GM12878 (cell line): Measurements from ENCODE around the gene SLC38A1. TPM values are rescaled to one million over a fixed set of nuclear protein-coding genes. Genes with fewer than 3 reads are reported as not detected.
A peak's percentile ranks its signal among the peaks of the same experiment; 100 is the strongest.

Source experiments
- ATAC-seq: fragments of 200-7000 bp; cut with Tn5 transposase; 3 replicates; pipeline ENCODE4 v1.9.1; 2020; ENCODE audit warnings: mild to moderate bottlenecking, moderate library complexity
- BruUV-seq: library from RNA; stranded (reverse); fragments of 400-500 nt; replicated peaks from 2 replicates; lab custom pipeline; 2021; lab: Mats Ljungman, UMichigan
- CTCF ChIA-PET: fragments of 300-600 bp; sonication (Branson Sonifier 250); formaldehyde crosslinking; extraction: SDS; loops from one replicate; lab custom pipeline; 2021; ENCODE audit warnings: inconsistent platforms; lab: Yijun Ruan, JAX
- POLR2A ChIA-PET: fragments of 350-600 bp; formaldehyde crosslinking; extraction: SDS; loops from one replicate; lab custom pipeline; 2021; ENCODE audit warnings: inconsistent platforms; lab: Charles Lee
- RAD21 ChIA-PET: fragments of 300-600 bp; sonication (Branson Sonifier 250); formaldehyde crosslinking; loops from one replicate; lab custom pipeline; 2023; ENCODE audit warnings: antibody characterized with exemption; ENCODE audit not compliant: unreplicated experiment; lab: Charles Lee
- SMC1A ChIA-PET: fragments of 300-600 bp; sonication (Branson Sonifier 250); formaldehyde crosslinking; loops from one replicate; lab custom pipeline; 2023; ENCODE audit not compliant: unreplicated experiment, uncharacterized antibody; lab: Charles Lee
- DNase-seq: peaks from one replicate; pipeline ENCODE4 v3.0.0-alpha.2; 2011; ENCODE audit warnings: low read depth, low spot score
- FAIRE-seq: peaks from 3 replicates; lab custom pipeline; 2011; peaks lifted over from hg19 to GRCh38; lab: Jason Lieb, UNC
- H2AFZ ChIP-seq: 2 replicates; pipeline ENCODE4 v1.6.0; 2011; ENCODE audit warnings: low read depth, low read length, control low read depth; ENCODE audit not compliant: control insufficient read depth
- H3K27ac ChIP-seq: 2 replicates; pipeline ENCODE4 v1.5.1; 2011; ENCODE audit warnings: control low read depth; ENCODE audit not compliant: control insufficient read depth, insufficient read depth
- H3K27me3 ChIP-seq, 2 experiments: replicated peaks in 1 of 2; 2 replicates each; pipeline versions ENCODE4 v1.6.0 to v1.6.1; 2011; ENCODE audit warnings: low read length in 1 of 2; ENCODE audit not compliant: control insufficient read depth in 2 of 2, insufficient read depth in 2 of 2
- H3K36me3 ChIP-seq, 2 experiments: 2 replicates each; pipeline ENCODE4 v1.5.1; 2011; ENCODE audit warnings: low read length in 1 of 2; ENCODE audit not compliant: control insufficient read depth in 2 of 2, insufficient read depth in 2 of 2
- H3K4me1 ChIP-seq: 2 replicates; pipeline ENCODE4 v1.6.1; 2011; ENCODE audit warnings: mild to moderate bottlenecking, low read length, moderate library complexity, mixed read lengths; ENCODE audit not compliant: control insufficient read depth, insufficient read depth
- H3K4me2 ChIP-seq: 2 replicates; pipeline ENCODE4 v1.6.0; 2011; ENCODE audit warnings: control low read depth; ENCODE audit not compliant: control insufficient read depth, insufficient read depth
- H3K4me3 ChIP-seq: fragments of 200-600 bp; sonication (generic); 2 replicates; pipeline ENCODE4 v1.5.1; 2016
- H3K79me2 ChIP-seq: 2 replicates; pipeline ENCODE4 v1.6.0; 2011; ENCODE audit warnings: low read length; ENCODE audit not compliant: control insufficient read depth, insufficient read depth
- H3K9ac ChIP-seq: 2 replicates; pipeline ENCODE4 v1.8.0; 2011; ENCODE audit warnings: low read length, control low read depth, mixed read lengths; ENCODE audit not compliant: control insufficient read depth, insufficient read depth
- H3K9me3 ChIP-seq: replicated peaks from 3 replicates; pipeline ENCODE4 v1.5.1; 2011; ENCODE audit warnings: mild to moderate bottlenecking, low read length; ENCODE audit not compliant: control insufficient read depth, insufficient read depth
- H4K20me1 ChIP-seq: 2 replicates; pipeline ENCODE4 v1.6.0; 2011; ENCODE audit not compliant: control insufficient read depth, insufficient read depth
- ATF7 ChIP-seq: fragments of 450-650 bp; IDR thresholded peaks from 2 replicates; pipeline ENCODE4 v1.6.1; 2016; ENCODE audit warnings: low read depth, mild to moderate bottlenecking
- CBX5 ChIP-seq: sonication (generic); IDR thresholded peaks from 2 replicates; pipeline ENCODE4 v1.6.1; 2016; ENCODE audit warnings: low read depth, moderate library complexity, mild to moderate bottlenecking, inconsistent platforms
- CTCF ChIP-seq, 3 experiments: IDR thresholded peaks in 2 of 3; conservative IDR thresholded peaks in 1 of 3; 2 replicates each; pipeline ENCODE4 v1.5.1; 2011; ENCODE audit warnings: low read depth in 3 of 3, low read length in 3 of 3, mild to moderate bottlenecking in 3 of 3, control low read depth in 2 of 3, moderate library complexity in 2 of 3, inconsistent platforms in 1 of 3, mixed read lengths in 1 of 3; ENCODE audit not compliant: control insufficient read depth in 2 of 3, insufficient read depth in 1 of 3; ENCODE audit errors: extremely low read depth in 1 of 3
- MEF2B ChIP-seq: fragments of 450-650 bp; IDR thresholded peaks from 2 replicates; pipeline ENCODE4 v1.6.1; 2018; ENCODE audit warnings: mild to moderate bottlenecking, moderate library complexity; ENCODE audit not compliant: partially characterized antibody, poor library complexity, severe bottlenecking
- RAD21 ChIP-seq: IDR thresholded peaks from 2 replicates; pipeline ENCODE4 v1.6.1; 2011; ENCODE audit warnings: mild to moderate bottlenecking, low read depth, low read length, moderate library complexity; ENCODE audit not compliant: insufficient read depth
- SIX5 ChIP-seq: IDR thresholded peaks from 2 replicates; pipeline ENCODE4 v1.6.1; 2011; ENCODE audit warnings: mild to moderate bottlenecking, low read depth, low read length, moderate library complexity; ENCODE audit not compliant: severe bottlenecking
- SMC3 ChIP-seq: IDR thresholded peaks from 2 replicates; pipeline ENCODE4 v1.6.1; 2011; ENCODE audit warnings: low read length, improper control_type of control experiment, borderline replicate concordance
- ZNF384 ChIP-seq: IDR thresholded peaks from 2 replicates; pipeline ENCODE4 v1.6.1; 2012; ENCODE audit warnings: low read depth, mild to moderate bottlenecking, low read length, improper control_type of control experiment, borderline replicate concordance
- WGBS: methylation state at CpG from one replicate; pipeline ENCODE4 v1.1.6; 2016; ENCODE audit warnings: low lambda C conversion rate; ENCODE audit not compliant: insufficient replicate concordance, insufficient coverage; ENCODE audit errors: missing lambda C conversion rate; 5-methylcytosine and 5-hydroxymethylcytosine counted together
- in situ Hi-C: fragments of 300-500 bp; cut with MboI; formaldehyde crosslinking; loops from 9 replicates; pipeline ENCODE4 v1.14.3; 2018; ENCODE audit warnings: mixed read lengths
- intact Hi-C: fragments of 100-400 bp; cut with micrococcal nuclease; formaldehyde crosslinking; loops from one replicate; pipeline ENCODE4 v1.14.2; 2022; ENCODE audit not compliant: unreplicated experiment
- polyA plus RNA-seq, 11 experiments: library from polyadenylated mRNA; depleted of rRNA in 4 of 11; unstranded in 6 of 11; stranded (reverse) in 5 of 11; fragments of >200 nt; fragmentation: Nextera tagmentation in 4 of 11; fragmentation: Illumina TruSeq in 1 of 11; extraction: Ambion mirVana in 4 of 11; extraction: Trizol in 1 of 11; gene quantifications; 1 replicate in 1 of 11; 2 replicates in 10 of 11; pipeline versions ENCODE4 v1.2.1 to v1.2.3, GENCODE V29; 2011 to 2016; ENCODE audit warnings: inconsistent platforms in 2 of 11, missing spikeins in 2 of 11, low read depth in 1 of 11
- total RNA-seq, 4 experiments: library from RNA; depleted of rRNA in 3 of 4; stranded (reverse); fragments of >200 nt in 3 of 4; fragmentation: Illumina TruSeq in 1 of 4; extraction: Trizol in 1 of 4; gene quantifications; 2 replicates each; pipeline versions ENCODE4 v1.2.1 to v1.2.3, GENCODE V29; 2013 to 2021

The SLC38A1 gene
- total and polyA plus RNA-seq, 10 of the 15 experiments (the other 5 are each of a cell fraction or from before 2014, with no cell fraction given) = 38.1 to 191 (median 144) TPM

- Histone ChIP-seq H3K9ac (no peak overlapping the region), H3K27me3 (no peaks in the 10 kb centered on the region; a peak in 1 of 4 replicates), H3K9me3 (no peaks in the 10 kb centered on the region; the same call in 2 of the 3 replicates), H3K36me3 (no peaks in the 10 kb centered on the region), H3K4me2 (no peak overlapping the region), H3K27ac (no peak overlapping the region), H3K4me1 (no peaks in the 10 kb centered on the region), H4K20me1 (no peaks in the 10 kb centered on the region), H3K4me3 (no peak overlapping the region), H2AFZ (no peak overlapping the region), H3K79me2 (no peaks in the 10 kb centered on the region)
- BruUV-seq = no TSS peak
- POLR2A ChIA-PET = interaction anchor here (1.7 kb wide), 1 partner anchor 149 kb away, joined by 3 read pairs; no protein-coding TSS in a partner anchor
- FAIRE-seq = peak; percentile 78
- 61% methylated on average over 5 of the region's 5 CpGs for WGBS
- intact Hi-C loops (loop anchor here (2.0 to 5.0 kb wide), 2 partner anchors 150 to 181 kb away; no protein-coding TSS in a partner anchor), in situ Hi-C loops (no loop called here)
- ATAC-seq = peak; percentile 91
- SMC1A ChIA-PET = interaction anchor here (0.6 to 7.0 kb wide), 20 partner anchors 26 to 681 kb away, joined by 3 to 86 read pairs (median 5); partner anchors contain the start of gene SLC38A1
- CTCF ChIA-PET = interaction anchor here (0.6 to 6.5 kb wide), 19 partner anchors 8 to 371 kb away, joined by 3 to 102 read pairs (median 3); no protein-coding TSS in a partner anchor
- TF ChIP-seq SIX5 (no peak), ZNF384 (no peak), SMC3 (peak; percentile 71), MEF2B (no peak), RAD21 (peak; percentile 66), CBX5 (no peak), ATF7 (peak; percentile 43; the same call in 1 of the 2 replicates), CTCF (IDR thresholded peaks at IDR 0.05 in 2 of 3, conservative IDR thresholded peaks at IDR 0.05 in 1 of 3; ENCODE audit: control insufficient read depth in 2 of 3, extremely low read depth in 1 of 3, insufficient read depth in 1 of 3, low read depth in 3 of 3, low read length in 3 of 3) (peak; percentile 54 to 58 (median 57))
- DNase-seq = peak; percentile 2
- RAD21 ChIA-PET = interaction anchor here (0.6 to 5.6 kb wide), 12 partner anchors 33 to 312 kb away, joined by 3 to 50 read pairs (median 5); no protein-coding TSS in a partner anchor
These were observed 34.3 kb upstream of the SLC38A1 start for GRCh38 chr12:46303039-46303666.
